DMS153 (cell line): ENCODE results near the gene ZBED1.
"Not testable (repeated sequence)": the region's sequence is repeated elsewhere in the genome, so short reads cannot be mapped to it uniquely, and the experiment has no call there.

Experiments
- DNase-seq: peaks from one replicate; lab custom pipeline; 2025; lab: John Stamatoyannopoulos, UW

Gene ZBED1

DNA sequence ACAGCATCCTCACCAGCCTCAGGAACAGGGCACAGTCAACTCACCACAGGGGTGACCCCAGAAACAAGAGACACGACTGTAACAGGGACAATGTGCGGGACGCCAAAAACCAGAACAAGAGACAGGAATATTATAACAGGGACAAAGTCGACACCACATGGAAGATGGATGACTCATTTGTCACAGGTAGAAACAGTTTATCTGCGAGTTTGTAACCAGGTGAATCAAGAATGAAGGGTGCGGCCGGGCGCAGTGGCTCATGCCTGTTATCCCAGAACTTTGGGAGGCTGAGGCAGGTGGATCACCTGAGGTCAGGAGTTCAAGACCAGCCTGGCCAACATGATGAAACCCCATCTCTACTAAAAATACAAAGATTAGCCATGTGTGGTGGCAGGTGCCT is 44.7 kb downstream of the ZBED1 start:
- DNase-seq: not testable (repeated sequence)

DNA sequence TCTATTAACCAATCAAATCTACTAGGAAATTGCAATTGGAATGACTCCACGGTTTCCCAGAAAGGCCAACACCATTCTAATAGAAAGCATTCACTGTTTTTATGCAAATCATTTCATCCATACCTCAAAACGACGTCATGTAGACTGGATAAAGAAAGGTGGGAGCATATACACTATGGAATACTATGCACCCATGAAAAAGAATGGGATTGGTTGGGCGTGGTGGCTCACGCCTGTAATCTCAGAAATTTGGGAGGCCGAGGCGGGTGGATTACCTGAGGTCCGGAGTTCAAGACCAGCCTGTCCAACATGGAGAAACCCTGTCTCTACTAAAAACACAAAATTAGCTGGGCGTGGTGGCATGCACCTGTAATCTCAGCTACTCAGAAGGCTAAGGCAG is 46.2 kb downstream of the ZBED1 start:
- not testable (repeated sequence) for DNase-seq

DNA sequence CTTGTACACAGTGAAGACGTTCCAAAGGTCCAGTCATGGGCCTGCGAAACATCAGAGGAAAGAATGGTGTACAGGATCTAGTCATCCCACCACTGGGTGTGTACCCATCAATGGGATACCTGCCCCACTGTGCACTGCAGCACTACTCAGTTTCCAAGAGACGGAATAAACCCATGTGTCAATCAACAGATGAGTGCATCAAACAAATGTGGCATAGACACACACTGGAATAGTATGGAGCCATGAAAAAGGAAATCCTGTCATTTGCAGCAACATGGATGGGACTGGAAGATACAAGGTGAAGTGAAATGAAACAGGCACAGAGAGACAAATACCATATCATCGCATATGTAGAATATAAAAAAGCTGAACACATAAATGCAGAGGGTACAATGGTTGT is 48.0 kb downstream of the ZBED1 start:
- no peak for DNase-seq

DNA sequence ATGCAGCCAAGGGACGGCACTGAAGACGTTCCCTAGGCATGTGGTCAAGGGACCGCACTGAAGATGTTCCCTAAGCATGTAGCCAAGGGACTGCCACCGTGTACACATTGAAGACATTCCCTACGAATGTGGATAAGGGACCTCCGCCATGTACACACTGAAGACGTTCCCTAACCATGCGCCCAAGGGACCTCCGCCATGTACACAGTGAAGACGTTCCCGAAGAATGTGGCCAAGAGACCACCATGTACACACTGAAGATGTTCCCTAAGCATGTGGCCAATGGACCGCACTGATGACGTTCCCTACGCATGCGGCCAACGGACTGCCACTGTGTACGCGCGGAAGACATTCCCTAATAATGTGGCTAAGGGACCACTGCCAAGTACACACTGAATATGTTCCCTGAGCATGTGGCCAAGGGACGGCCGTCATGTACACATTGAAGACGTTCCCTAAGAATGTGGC is 48.4 kb downstream of the ZBED1 start:
- DNase-seq: no peak

DNA sequence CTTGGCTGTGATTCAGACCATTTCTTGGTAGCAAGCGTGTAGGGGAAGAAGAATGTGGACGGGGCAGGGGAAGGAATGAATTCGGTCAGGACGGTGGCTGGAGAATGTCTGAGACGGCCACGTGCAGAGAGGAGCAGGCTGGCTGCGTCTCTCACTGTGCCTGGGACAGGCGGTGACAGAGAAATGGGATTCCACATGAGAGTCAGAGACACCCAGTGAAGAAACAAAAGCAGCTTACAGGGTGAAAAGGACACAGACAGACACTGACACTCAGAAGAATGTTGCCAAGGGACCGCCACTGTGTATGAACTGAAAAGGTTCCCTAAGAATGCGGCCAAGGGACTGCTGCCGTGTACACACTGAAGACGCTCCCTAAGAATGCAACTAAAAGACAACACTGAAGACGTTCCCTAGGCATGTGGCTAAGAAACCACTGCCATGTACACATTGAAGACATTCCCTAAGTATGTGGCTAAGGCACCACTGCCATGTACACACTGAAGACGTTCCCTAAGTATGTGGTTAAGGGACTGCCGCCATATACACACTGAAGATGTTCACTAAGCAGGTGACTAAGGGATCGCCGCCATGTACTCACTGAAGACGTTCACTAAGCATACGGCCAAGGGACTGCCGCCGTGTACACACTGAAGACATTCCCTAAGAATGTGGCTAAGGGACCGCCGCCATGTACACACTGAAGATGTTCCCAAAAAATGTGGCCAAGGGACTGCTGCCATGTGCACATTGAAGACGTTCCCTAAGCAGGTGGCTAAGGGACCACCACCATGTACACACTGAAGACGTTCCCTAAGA is 49.1 kb downstream of the ZBED1 start:
- DNase-seq: no peak

DNA sequence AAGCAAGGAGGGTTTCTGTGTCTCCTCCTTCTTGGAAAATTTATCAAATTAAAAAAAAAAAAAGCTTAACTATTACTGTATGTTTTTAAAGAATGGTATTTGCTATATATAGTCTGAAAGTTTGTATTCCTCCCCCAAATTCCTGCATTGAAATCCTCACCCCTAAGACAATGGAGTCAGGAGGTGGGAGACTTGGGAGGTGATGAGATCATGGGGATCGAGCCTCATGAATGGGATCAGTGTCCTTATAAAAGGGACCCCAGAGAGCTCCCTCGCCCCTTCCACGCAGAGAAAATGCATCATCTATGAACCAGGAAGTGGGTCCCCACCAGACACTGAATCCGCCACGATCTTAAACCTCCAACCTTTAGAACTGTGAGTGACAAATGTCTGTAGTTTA is 50.1 kb downstream of the ZBED1 start:
- no peak for DNase-seq

DNA sequence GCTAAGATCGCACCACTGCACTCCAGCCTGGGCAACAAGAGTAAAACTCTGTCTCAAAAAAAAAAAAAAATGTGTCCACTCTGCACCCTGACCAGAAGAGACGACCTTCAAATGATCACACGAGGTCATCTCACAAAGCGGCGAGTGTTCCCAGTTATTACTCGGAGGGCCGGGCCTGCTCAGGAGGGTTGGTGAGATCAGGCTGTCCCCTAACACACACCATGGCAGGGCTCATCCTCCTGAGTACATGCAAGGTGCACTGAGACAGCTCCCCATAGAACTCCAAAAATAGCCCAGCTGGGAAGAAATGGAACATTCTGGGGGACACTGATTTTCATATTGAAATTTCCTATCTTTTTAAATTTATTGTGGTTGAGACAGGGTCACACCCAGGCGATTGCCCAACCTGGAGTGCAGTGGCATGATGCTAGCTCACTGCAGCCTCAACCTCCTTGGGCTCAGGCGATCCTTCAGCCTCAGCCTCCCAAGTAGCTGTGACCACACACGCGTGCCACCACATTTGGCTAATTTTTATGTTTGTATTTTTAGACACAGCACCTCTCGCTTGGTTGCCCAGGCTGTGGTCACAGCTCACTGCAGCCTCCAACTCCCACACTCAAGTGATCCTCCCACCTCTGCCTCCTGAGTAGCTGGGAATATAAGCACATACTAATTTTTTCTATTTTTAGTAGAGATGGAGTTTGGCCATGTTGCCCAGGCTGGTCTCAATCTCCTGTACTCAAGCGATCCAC is 51.5 kb downstream of the ZBED1 start:
- no peak for DNase-seq

DNA sequence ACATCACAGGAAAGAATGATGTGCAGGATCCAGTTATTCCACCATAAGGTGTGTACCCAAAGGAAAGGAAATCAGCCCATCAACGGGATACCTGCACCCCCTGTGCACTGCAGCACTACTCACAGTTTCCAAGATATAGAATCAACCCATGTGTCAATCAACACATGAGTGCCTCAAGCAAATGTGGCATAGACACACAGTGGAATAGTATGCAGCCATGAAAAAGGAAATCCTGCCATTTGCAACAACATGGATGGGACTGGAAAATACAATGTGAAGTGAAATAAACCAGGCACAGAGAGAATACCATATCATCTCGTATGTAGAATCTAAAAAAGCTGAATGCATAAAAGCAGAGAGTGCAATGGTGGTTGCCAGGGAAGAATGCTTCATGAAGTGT is 53.3 kb downstream of the ZBED1 start:
- no peak for DNase-seq

DNA sequence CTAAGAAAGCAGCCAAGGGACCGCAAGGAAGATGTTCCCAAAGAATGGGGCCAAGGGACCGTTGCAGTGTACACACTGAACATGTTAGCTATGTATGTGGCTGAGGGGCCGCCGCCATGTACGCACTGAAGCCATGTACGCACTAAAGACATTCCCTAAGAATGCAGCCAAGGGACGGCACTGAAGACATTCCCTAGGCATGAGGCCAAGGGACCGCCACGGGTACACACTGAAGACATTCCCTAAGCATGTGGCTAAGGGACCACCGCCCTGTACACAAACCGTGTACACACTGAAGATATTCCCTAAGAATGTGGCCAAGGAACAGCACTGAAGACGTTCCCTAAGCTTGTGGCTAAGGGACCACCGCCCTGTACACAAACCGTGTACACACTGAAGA is 54.0 kb downstream of the ZBED1 start:
- no peak for DNase-seq

DNA sequence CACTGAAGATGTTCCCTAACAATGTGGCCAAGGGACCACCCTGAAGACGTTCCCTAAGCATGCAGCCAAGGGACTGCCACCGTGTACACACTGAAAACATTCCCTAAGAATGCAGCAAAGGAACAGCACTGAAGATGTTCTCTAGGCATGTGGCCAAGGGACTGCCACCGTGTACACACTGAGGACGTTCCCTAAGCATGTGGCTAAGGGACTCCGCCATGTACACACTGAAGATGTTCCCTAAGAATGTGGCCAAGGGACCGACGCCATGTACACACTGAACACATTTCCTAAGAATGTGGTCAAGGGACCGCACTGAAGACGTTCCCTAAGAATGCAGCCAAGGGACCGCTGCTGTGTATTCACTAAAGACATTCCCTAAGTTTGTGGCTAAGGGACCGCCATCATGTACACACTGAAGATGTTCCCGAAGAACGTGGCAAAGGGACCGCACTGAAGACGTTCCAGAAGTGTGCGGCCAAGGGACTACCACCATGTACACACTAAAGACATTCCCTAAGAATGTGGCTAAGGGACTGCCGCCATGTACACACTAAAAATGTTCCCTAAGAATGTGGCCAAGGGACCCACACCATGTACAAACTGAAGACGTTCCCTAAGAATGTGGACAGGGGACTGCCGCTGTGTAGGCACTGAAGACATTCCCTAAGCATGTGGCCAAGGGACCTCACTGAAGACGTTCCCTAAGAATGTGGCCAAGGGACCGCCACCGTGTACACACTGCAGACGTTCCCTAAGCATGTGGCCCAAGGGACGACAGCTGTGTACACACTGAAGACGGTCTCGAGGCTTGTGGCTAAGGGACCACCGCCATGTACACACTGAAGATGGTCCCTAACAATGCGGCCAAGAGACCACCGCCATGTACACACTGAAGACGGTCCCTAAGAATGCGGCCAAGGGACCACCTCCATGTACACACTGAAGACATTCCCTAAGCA is 54.8 kb downstream of the ZBED1 start:
- DNase-seq: no peak

DNA sequence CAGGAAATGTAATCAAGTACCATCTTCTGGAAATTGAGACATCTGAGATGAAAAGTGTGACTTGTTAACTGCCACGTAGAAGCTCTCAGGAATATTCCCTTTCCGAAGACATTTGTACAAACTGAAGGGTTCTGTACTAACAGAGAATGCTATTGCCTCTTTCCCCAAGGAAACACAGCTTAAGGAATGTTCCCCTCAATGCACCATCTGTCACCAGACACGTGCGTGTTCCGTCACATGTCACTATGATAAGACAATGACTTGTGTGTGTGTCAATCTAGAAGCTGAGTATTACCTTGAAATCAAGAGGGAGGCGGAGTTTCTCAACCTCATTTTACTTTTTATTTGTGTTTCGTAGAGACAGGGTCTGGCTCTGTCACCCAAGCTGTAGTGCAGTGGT is 58.1 kb downstream of the ZBED1 start:
- no peak for DNase-seq

DNA sequence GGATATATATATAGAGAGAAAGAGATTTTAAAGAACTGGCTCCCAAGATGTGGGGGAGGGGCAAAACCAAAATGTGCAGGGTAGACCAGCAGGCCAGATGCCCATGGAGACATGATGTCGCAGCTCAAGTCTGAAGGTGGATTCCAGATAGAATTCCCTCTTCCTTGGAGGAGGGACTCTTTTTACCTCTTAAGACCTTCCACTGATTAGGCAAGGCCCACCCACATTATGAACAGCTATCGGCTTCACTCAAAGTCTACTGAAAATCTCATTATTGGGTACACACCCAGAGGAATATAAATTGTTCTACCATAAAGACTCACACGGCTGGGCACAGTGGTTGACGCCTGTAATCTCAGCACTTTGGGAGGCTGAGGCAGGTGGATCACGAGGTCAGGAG is 59.3 kb downstream of the ZBED1 start:
- no peak for DNase-seq

DNA sequence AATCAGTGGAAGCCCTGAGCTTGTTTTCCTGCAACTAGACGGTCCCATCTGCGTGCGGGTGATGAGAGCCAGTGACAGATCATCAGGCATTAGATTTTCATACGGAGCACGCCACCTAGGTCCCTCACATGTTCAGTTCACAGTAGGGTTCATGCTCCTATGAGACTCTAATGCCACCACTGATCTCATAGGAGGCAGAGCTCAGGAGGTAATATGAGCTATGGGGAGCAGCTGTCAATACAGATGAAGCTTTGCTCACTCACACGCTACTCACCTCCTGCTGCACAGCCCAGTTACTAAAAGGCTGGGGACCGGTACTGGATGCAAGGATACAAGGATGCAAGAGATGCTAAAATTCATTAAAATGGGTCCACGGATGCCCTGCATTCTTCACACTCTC is 61.2 kb downstream of the ZBED1 start:
- no peak for DNase-seq
